HUES48 (cell line): Measurements from ENCODE around the gene FARP1.

ENCODE experiments used
- H3K27ac ChIP-seq: one replicate; pipeline ENCODE4 v1.7.0; 2013; ENCODE audit warnings: low read depth, low read length, inconsistent platforms
- H3K27me3 ChIP-seq: 2 replicates; pipeline ENCODE4 v1.6.1; 2013; ENCODE audit warnings: mild to moderate bottlenecking, low read length; ENCODE audit not compliant: control insufficient read depth, insufficient read depth
- H3K36me3 ChIP-seq: 2 replicates; pipeline ENCODE4 v1.6.1; 2013; ENCODE audit warnings: low read length; ENCODE audit not compliant: control insufficient read depth, insufficient read depth
- H3K4me1 ChIP-seq: 2 replicates; pipeline ENCODE4 v1.6.1; 2013; ENCODE audit warnings: mild to moderate bottlenecking, low read length; ENCODE audit not compliant: control insufficient read depth, insufficient read depth
- H3K4me3 ChIP-seq: 2 replicates; pipeline ENCODE4 v1.5.1; 2013; ENCODE audit warnings: mild to moderate bottlenecking, low read depth, low read length
- H3K9ac ChIP-seq: 2 replicates; pipeline ENCODE4 v1.6.1; 2013; ENCODE audit warnings: mild to moderate bottlenecking, low read depth, low read length, moderate library complexity
- H3K9me3 ChIP-seq: 2 replicates; pipeline ENCODE4 v1.6.1; 2013; ENCODE audit warnings: low read length; ENCODE audit not compliant: control insufficient read depth, insufficient read depth

The FARP1 gene

DNA sequence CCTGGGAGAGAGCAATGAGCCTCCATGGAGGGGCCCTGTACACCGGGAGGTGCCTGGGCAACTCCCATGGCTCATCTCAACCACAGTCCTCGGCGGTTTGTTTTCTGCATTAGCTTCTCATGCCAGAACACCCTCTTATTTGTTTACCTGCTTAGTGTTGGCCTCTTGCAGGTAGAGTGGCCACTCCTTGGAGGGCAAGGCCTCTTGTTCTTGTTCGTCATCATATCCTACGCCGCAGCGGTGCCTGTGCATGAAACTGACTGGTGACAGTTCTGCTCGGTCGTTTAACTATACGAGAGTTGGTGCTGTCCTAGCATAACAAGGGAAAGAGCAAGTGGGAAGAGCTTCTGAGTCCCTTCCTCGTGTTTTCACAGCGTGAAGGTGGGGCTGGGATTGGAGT is 74.7 kb downstream of the FARP1 start:
- Histone ChIP-seq H3K27ac (no peak overlapping the region), H3K36me3 (peaks cover 26% of the 10 kb centered on the region), H3K4me1 (no peaks in the 10 kb centered on the region), H3K9ac (no peak overlapping the region), H3K4me3 (no peak overlapping the region), H3K27me3 (no peaks in the 10 kb centered on the region), H3K9me3 (no peaks in the 10 kb centered on the region)

DNA sequence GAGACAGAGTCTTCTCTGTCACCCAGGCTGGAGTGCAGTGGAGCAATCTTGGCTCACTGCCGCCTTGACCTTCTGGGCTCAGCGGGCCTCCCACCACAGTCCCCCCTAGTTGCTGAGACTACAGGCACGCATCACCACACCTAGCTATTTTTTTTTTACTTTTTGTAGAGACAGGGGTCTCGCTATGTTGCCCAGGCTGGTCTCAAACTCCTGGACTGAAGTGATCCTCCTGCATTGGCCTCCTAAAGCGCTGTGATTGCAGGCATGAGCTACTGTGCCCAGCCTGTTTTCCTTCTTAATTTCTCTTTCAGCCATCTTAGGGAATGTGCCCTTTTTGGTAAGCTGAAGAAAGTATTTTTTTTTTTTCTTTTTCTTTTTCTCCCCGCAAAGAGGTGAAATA is 76.8 kb downstream of the FARP1 start:
- no peak overlapping the region for H3K9ac ChIP-seq
- no peaks in the 10 kb centered on the region for H3K4me1 ChIP-seq
- no peaks in the 10 kb centered on the region for H3K27me3 ChIP-seq
- H3K9me3 ChIP-seq = no peaks in the 10 kb centered on the region
- H3K36me3 ChIP-seq = peaks cover 10% of the 10 kb centered on the region; the same call in 1 of the 2 replicates
- H3K27ac ChIP-seq = no peak overlapping the region
- H3K4me3 ChIP-seq = no peak overlapping the region

DNA sequence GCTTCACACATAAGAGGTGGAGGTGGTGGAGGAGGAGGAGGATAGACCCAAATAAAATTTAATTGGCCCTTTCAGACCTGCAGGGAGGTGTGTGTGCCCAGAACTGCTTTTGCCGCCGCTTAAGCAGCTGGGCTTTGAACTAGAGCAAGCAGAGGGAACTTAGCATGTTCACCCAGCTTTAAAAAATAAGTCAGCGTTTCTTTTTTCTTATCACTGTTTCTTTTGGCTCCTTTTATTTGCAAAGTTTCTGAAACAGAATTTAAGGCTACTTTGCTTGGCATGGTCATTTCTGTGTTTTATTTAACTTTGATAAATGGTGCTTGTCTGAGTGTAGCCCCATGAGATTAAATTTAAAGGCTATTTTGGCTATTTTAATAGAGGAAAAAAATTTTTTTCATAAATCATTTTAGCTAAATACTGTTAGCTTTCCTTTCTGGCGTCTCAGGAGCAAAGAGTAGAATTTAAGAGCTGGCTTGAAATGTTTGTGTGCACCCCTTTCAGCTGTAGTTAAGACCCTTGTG is 77.4 kb downstream of the FARP1 start:
- Histone ChIP-seq H3K9ac (no peak overlapping the region), H3K27ac (no peak overlapping the region), H3K36me3 (peaks cover 7% of the 10 kb centered on the region), H3K4me1 (no peaks in the 10 kb centered on the region), H3K4me3 (no peak overlapping the region), H3K9me3 (no peaks in the 10 kb centered on the region), H3K27me3 (no peaks in the 10 kb centered on the region)

DNA sequence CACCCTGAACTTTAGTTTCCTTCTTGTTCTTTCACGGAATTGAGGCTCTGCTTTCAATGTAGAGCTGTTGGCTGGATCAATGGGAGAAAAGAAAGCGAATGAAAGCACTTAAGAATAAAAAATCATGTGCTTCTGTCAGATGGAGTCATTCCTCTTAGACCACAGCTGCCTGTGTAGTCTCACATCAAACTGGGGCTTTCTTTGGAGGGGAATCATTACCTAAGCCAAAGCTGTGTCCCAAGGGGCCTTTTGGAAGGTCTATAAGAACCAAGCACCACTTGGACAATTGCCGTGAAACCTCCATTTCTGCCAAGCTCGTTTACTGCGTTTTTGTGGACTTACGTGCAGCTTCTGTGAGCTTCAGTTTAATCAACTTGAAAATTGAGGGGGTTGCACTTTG is 78.3 kb downstream of the FARP1 start:
- Histone ChIP-seq H3K27me3 (no peaks in the 10 kb centered on the region), H3K9me3 (no peaks in the 10 kb centered on the region), H3K4me3 (no peak overlapping the region), H3K9ac (no peak overlapping the region), H3K4me1 (no peaks in the 10 kb centered on the region), H3K36me3 (peaks cover 12% of the 10 kb centered on the region), H3K27ac (no peak overlapping the region)

- no peak overlapping the region for H3K9ac ChIP-seq
- no peak overlapping the region for H3K4me3 ChIP-seq
- no peak overlapping the region for H3K27ac ChIP-seq
- no peaks in the 10 kb centered on the region for H3K27me3 ChIP-seq
- no peaks in the 10 kb centered on the region for H3K9me3 ChIP-seq
- no peaks in the 10 kb centered on the region for H3K4me1 ChIP-seq
- peaks cover 12% of the 10 kb centered on the region for H3K36me3 ChIP-seq
Observed at GRCh38 chr13:98222081-98222554, 79.2 kb downstream of the FARP1 start.

GRCh38 chr13:98222816-98223215 is 79.9 kb downstream of the FARP1 start:
- H3K36me3 ChIP-seq = peaks cover 12% of the 10 kb centered on the region
- no peaks in the 10 kb centered on the region for H3K27me3 ChIP-seq
- no peaks in the 10 kb centered on the region for H3K9me3 ChIP-seq
- H3K4me3 ChIP-seq = no peak overlapping the region
- H3K4me1 ChIP-seq = no peaks in the 10 kb centered on the region
- no peak overlapping the region for H3K27ac ChIP-seq
- H3K9ac ChIP-seq = no peak overlapping the region

DNA sequence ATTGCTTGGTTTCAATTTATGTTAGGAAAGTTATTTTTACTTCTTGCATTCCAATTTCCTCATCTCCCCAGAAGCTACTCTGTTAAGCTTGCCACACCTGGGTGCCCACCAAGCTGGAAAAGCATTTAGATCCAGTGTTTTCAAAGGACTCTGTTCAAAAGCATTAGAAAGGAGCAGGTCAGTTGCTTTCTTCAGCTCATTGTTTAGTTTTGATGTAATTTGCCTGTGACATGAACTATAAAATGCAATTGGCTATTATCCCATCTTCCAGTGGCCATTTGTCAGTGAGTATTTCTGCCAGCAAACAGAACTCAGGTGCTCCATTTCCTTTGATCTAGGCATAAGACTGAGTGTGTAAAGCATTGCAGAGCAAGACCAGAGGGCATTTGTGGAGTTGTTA is 80.8 kb downstream of the FARP1 start:
- no peaks in the 10 kb centered on the region for H3K27me3 ChIP-seq
- H3K9me3 ChIP-seq = no peaks in the 10 kb centered on the region
- no peaks in the 10 kb centered on the region for H3K4me1 ChIP-seq
- H3K36me3 ChIP-seq = peaks cover 12% of the 10 kb centered on the region
- no peak overlapping the region for H3K4me3 ChIP-seq
- H3K27ac ChIP-seq = no peak overlapping the region
- H3K9ac ChIP-seq = no peak overlapping the region

DNA sequence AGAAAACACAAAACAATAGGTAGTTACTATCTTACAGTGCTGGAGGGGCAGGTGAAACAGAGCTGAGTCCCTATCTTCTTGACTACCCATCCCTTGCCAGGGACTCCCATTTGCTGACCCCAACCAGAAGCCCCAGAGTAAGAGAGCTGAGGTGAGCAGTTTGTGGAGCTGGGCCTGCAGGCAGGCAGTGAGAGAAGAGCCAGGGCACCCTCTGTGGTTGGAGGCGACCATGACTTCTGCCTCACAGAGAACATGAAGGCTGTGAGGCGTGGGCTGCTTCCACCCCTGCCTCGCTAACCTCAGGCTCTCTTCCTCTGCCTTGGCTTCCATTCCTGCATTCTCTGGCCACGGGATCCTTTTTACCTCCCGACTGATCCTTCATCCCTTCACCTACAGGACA is 81.7 kb downstream of the FARP1 start:
- H3K9me3 ChIP-seq = no peaks in the 10 kb centered on the region
- H3K27me3 ChIP-seq = no peaks in the 10 kb centered on the region
- no peaks in the 10 kb centered on the region for H3K4me1 ChIP-seq
- peaks cover 12% of the 10 kb centered on the region for H3K36me3 ChIP-seq
- no peak overlapping the region for H3K4me3 ChIP-seq
- H3K9ac ChIP-seq = no peak overlapping the region
- no peak overlapping the region for H3K27ac ChIP-seq

DNA sequence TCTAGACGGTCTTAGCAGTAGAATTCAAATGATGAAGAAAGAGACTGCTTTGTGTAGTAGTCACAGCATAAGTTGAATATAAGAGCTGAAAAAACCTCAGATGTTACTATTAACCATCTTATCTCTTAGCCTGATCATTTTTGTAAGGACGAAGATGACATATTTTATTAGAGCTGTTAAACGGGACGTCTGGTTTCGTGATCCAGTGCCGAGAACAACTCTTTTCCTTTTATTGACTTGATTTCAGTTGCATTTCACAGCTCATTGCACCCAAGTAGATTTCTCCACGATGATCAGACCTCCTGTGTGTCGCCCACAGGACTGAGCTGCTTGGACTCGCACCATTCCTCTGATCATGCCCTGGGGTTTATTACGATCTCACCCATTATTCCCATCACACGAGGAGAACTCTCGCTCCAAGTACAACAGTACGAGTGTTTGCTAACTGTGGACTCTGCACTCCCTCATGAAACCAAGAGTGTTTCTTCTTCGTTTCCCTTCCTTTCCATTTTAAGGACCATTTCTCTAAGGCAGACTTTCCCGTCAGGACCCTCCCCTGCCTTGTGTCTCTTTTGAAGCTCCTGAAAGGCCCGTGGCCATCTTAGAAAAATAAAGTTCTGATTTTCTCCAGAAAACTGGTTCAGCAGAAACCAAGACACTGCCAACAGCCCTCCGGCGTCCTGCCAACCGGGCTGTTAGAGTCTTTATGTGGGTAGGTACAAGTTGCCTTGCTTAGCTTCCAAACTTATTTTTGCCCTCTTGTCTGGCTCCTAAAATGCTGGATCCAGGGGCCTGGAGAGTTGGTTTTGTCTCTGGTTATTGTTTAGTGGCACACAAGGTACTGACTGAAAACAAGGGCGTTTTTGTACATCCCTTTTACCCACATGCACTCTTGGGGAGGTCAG is 82.4 kb downstream of the FARP1 start:
- Histone ChIP-seq H3K4me3 (no peak overlapping the region), H3K27me3 (no peaks in the 10 kb centered on the region), H3K36me3 (peaks cover 12% of the 10 kb centered on the region), H3K4me1 (no peaks in the 10 kb centered on the region), H3K27ac (no peak overlapping the region), H3K9me3 (0 out of 2 replicates have a peak, but pooled peaks cover under 1% of the 10 kb centered on the region), H3K9ac (no peak overlapping the region)

DNA sequence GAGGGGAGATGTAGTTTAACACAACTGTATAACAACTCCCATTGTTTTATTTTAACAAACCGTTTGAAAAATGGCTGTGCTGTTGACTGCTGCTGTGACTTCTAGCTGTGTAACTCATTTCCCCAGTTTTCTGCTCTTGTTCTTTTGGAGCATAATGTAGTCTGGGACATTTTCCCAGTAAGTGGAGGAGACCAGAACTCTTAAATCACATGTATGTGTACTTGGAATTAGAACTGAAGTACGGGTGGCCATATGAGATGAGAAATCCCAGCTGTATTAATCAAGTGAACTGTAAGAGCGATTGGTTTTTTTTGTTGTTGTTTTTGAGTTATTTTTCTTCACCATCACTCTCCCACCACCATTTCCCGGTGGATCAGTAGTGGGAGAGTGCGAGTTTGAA is 83.6 kb downstream of the FARP1 start:
- H3K4me3 ChIP-seq = no peak overlapping the region

GRCh38 chr13:98228661-98229341 is 85.9 kb downstream of the FARP1 start:
- H3K9me3 ChIP-seq = 0 out of 2 replicates have a peak, but pooled peaks cover 5% of the 10 kb centered on the region
- H3K27me3 ChIP-seq = no peaks in the 10 kb centered on the region
- H3K9ac ChIP-seq = no peak overlapping the region
- no peaks in the 10 kb centered on the region for H3K4me1 ChIP-seq
- H3K36me3 ChIP-seq = peaks cover 9% of the 10 kb centered on the region
- H3K27ac ChIP-seq = no peak overlapping the region
- no peak overlapping the region for H3K4me3 ChIP-seq

More for the DNA sequence above, 83.6 kb downstream of the FARP1 start:
- Histone ChIP-seq H3K36me3 (peaks cover 12% of the 10 kb centered on the region), H3K27me3 (no peaks in the 10 kb centered on the region), H3K9ac (no peak overlapping the region), H3K27ac (no peak overlapping the region), H3K9me3 (0 out of 2 replicates have a peak, but pooled peaks cover 5% of the 10 kb centered on the region), H3K4me1 (no peaks in the 10 kb centered on the region)
